K562 treated with DMSO at 1 percent for 48 hours (cell line): Measurements from ENCODE around the gene VEGFB. TPM values are rescaled to one million over a fixed set of nuclear protein-coding genes. Genes with fewer than 3 reads are reported as not detected.

Experiments
- total RNA-seq: library from RNA; unstranded; fragments of 300-600 nt; gene quantifications from 2 replicates; pipeline ENCODE4 v1.2.3, GENCODE V29; 2022; ENCODE audit warnings: low replicate concordance; ENCODE audit errors: extremely low read depth

Gene VEGFB
- total RNA-seq, 1 experiment from 2014 or later, result not detected

Other genes with a start within 250 kb of the VEGFB start
- not detected in 2 replicates for gene OTUB1, start 248.1 kb upstream of the VEGFB start, total RNA-seq
- not detected in 2 replicates for gene FLRT1, start 198.7 kb upstream of the VEGFB start, total RNA-seq
- gene MACROD1, start 68.5 kb upstream of the VEGFB start, total RNA-seq, result not detected in 2 replicates
- not detected in 2 replicates for gene STIP1, start 48.4 kb upstream of the VEGFB start, total RNA-seq
- not detected in 2 replicates for gene FERMT3, start 27.9 kb upstream of the VEGFB start, total RNA-seq
- gene TRPT1, start 8.4 kb upstream of the VEGFB start, total RNA-seq, result not detected in 2 replicates
- not detected in 2 replicates for gene NUDT22, start 8.3 kb upstream of the VEGFB start, total RNA-seq
- not detected in 2 replicates for gene DNAJC4, start 4.0 kb upstream of the VEGFB start, total RNA-seq
- not detected in 2 replicates for gene FKBP2, start 6.5 kb downstream of the VEGFB start, total RNA-seq
- gene PPP1R14B, start 12.4 kb downstream of the VEGFB start, total RNA-seq, result not detected in 2 replicates
- not detected in 2 replicates for gene PLCB3, start 16.9 kb downstream of the VEGFB start, total RNA-seq
- gene BAD, start 50.1 kb downstream of the VEGFB start, total RNA-seq, result not detected in 2 replicates
- not detected in 2 replicates for gene GPR137, start 51.3 kb downstream of the VEGFB start, total RNA-seq
- gene KCNK4, start 56.7 kb downstream of the VEGFB start, total RNA-seq, result not detected in 2 replicates
- gene CATSPERZ, start 65.8 kb downstream of the VEGFB start, total RNA-seq, result not detected in 2 replicates
- gene ESRRA, start 70.9 kb downstream of the VEGFB start, total RNA-seq, result 647 TPM in 1 of 2 replicates, not detected in the other
- 1,561 TPM in 1 of 2 replicates, not detected in the other for gene TRMT112, start 83.0 kb downstream of the VEGFB start, total RNA-seq
- gene PRDX5, start 83.5 kb downstream of the VEGFB start, total RNA-seq, result not detected in 2 replicates
- gene CCDC88B, start 105.6 kb downstream of the VEGFB start, total RNA-seq, result not detected in 2 replicates
- gene RPS6KA4, start 124.6 kb downstream of the VEGFB start, total RNA-seq, result not detected in 2 replicates